A673 (cell line): ENCODE measurements around the gene CSNK1A1L. TPM values are rescaled to one million over a fixed set of nuclear protein-coding genes. Genes with fewer than 3 reads are reported as not detected.

ENCODE experiments used
- BruUV-seq: library from RNA; stranded (reverse); fragments of 400-500 nt; replicated peaks from 2 replicates; lab custom pipeline; 2021; lab: Mats Ljungman, UMichigan
- CTCF ChIA-PET: fragments of 300-600 bp; sonication (Branson Sonifier 250); formaldehyde crosslinking; loops from one replicate; lab custom pipeline; 2022; ENCODE audit warnings: antibody characterized with exemption; lab: Charles Lee
- POLR2A ChIA-PET: fragments of 300-600 bp; sonication (Branson Sonifier 250); formaldehyde crosslinking; loops from one replicate; lab custom pipeline; 2022; ENCODE audit warnings: antibody characterized with exemption; ENCODE audit not compliant: low non-redundant PET; lab: Charles Lee
- DNase-seq: peaks from one replicate; pipeline ENCODE4 v3.0.0-alpha.2; 2015; ENCODE audit warnings: low spot score
- H3K27ac ChIP-seq: fragments of 200-600 bp; sonication (generic); 2 replicates; pipeline ENCODE4 v1.5.1; 2016; ENCODE audit warnings: mixed run types, low read depth, mild to moderate bottlenecking, mixed read lengths, antibody characterized with exemption, low read length; ENCODE audit not compliant: poor library complexity, severe bottlenecking
- H3K27me3 ChIP-seq: fragments of 200-600 bp; sonication (generic); replicated peaks from 2 replicates; pipeline ENCODE4 v1.6.1; 2017; ENCODE audit warnings: mixed run types, low read depth, mild to moderate bottlenecking, mixed read lengths, antibody characterized with exemption, low read length; ENCODE audit not compliant: insufficient read depth, poor library complexity
- H3K36me3 ChIP-seq: fragments of 200-600 bp; sonication (generic); 2 replicates; pipeline ENCODE4 v1.6.1; 2016; ENCODE audit warnings: mixed run types, mild to moderate bottlenecking, mixed read lengths, antibody characterized with exemption, low read length; ENCODE audit not compliant: insufficient read depth, poor library complexity, severe bottlenecking
- H3K4me1 ChIP-seq: fragments of 200-600 bp; sonication (generic); 2 replicates; pipeline ENCODE4 v1.6.1; 2017; ENCODE audit warnings: mixed run types, mild to moderate bottlenecking, mixed read lengths, antibody characterized with exemption, low read length; ENCODE audit not compliant: insufficient read depth, poor library complexity, severe bottlenecking
- H3K4me3 ChIP-seq: fragments of 200-600 bp; sonication (generic); 2 replicates; pipeline ENCODE4 v1.5.1; 2016; ENCODE audit warnings: low read depth, mixed run types, mild to moderate bottlenecking, mixed read lengths, low read length; ENCODE audit not compliant: poor library complexity, severe bottlenecking
- H3K9me3 ChIP-seq: fragments of 200-600 bp; sonication (generic); 2 replicates; pipeline ENCODE4 v1.6.1; 2016; ENCODE audit warnings: mixed run types, low read depth, mild to moderate bottlenecking, mixed read lengths, antibody characterized with exemption, low read length; ENCODE audit not compliant: poor library complexity, severe bottlenecking
- CTCF ChIP-seq: fragments of 300-800, 200-600 bp; sonication (generic); conservative IDR thresholded peaks from 2 replicates; pipeline ENCODE4 v1.5.1; 2017; ENCODE audit warnings: low read depth, mild to moderate bottlenecking, antibody characterized with exemption, low read length, moderate library complexity, mixed read lengths
- EZH2 ChIP-seq: fragments of 200-600 bp; sonication (generic); IDR thresholded peaks from 2 replicates; pipeline ENCODE4 v1.6.1; 2017; ENCODE audit warnings: borderline replicate concordance, low read depth, mild to moderate bottlenecking, mixed read lengths, antibody characterized with exemption, low read length; ENCODE audit not compliant: poor library complexity, severe bottlenecking
- intact Hi-C: fragments of 100-400 bp; cut with micrococcal nuclease; formaldehyde crosslinking; loops from one replicate; pipeline ENCODE4 v1.10.0; 2022; ENCODE audit not compliant: unreplicated experiment
- total RNA-seq: library from RNA; stranded (reverse); gene quantifications from 2 replicates; pipeline ENCODE4 v1.2.3, GENCODE V29; 2021

Gene CSNK1A1L
- total RNA-seq, 1 experiment from 2014 or later: not detected

GRCh38 chr13:37138169-37138568 lies 32.7 kb upstream of the CSNK1A1L start:
- no TSS peak for BruUV-seq

GRCh38 chr13:37136633-37137032 lies 31.2 kb upstream of the CSNK1A1L start:
- H3K4me3 ChIP-seq: no peak overlapping the region

More at GRCh38 chr13:37138169-37138568, 32.7 kb upstream of the CSNK1A1L start:
- DNase-seq: peak; percentile 61
- peaks cover 8% of the 10 kb centered on the region for H3K4me1 ChIP-seq
- ChIA-PET POLR2A (no interaction called here), CTCF (no interaction called here)
- H3K9me3 ChIP-seq: no peaks in the 10 kb centered on the region
- no peaks in the 10 kb centered on the region for H3K27me3 ChIP-seq
- no peak overlapping the region for H3K27ac ChIP-seq
- TF ChIP-seq EZH2 (no peak), CTCF (peak; percentile 41)
- intact Hi-C loops: no loop called here
- H3K4me3 ChIP-seq: no peak overlapping the region
- H3K36me3 ChIP-seq: no peaks in the 10 kb centered on the region

GRCh38 chr13:37136187-37136586 lies 30.7 kb upstream of the CSNK1A1L start:
- CTCF ChIA-PET: interaction anchor here (0.6 kb wide), 1 partner anchor 54 kb away, joined by 5 read pairs; no protein-coding TSS in a partner anchor
- H3K27me3 ChIP-seq: no peaks in the 10 kb centered on the region
- no peak overlapping the region for H3K27ac ChIP-seq
- no TSS peak for BruUV-seq
- TF ChIP-seq EZH2 (no peak), CTCF (no peak)
- no peaks in the 10 kb centered on the region for H3K36me3 ChIP-seq
- no peak for DNase-seq
- H3K9me3 ChIP-seq: peaks cover 5% of the 10 kb centered on the region
- POLR2A ChIA-PET: interaction anchor here (0.6 kb wide), 1 partner anchor 1293 kb away, joined by 5 read pairs; no protein-coding TSS in a partner anchor
- intact Hi-C loops: no loop called here
- peaks cover 8% of the 10 kb centered on the region for H3K4me1 ChIP-seq
- no peak overlapping the region for H3K4me3 ChIP-seq

More at GRCh38 chr13:37136633-37137032, 31.2 kb upstream of the CSNK1A1L start:
- Histone ChIP-seq H3K9me3 (peaks cover 5% of the 10 kb centered on the region), H3K4me1 (peaks cover 8% of the 10 kb centered on the region), H3K36me3 (no peaks in the 10 kb centered on the region), H3K27ac (no peak overlapping the region), H3K27me3 (no peaks in the 10 kb centered on the region)
- ChIA-PET POLR2A (no interaction called here), CTCF (interaction anchor here (0.6 kb wide), 1 partner anchor 53 kb away, joined by 5 read pairs; no protein-coding TSS in a partner anchor)
- TF ChIP-seq EZH2: no peak
- no peak for TF ChIP-seq CTCF
- no TSS peak for BruUV-seq
- DNase-seq: no peak
- intact Hi-C loops: no loop called here
